Stimulated activated naive CD8-positive, alpha-beta T cell treated with anti-CD3 and anti-CD28 coated beads, Interleukin-15, Interleukin-2, amounts not matched to agents 100 U/mL and 50 U/mL, for 24 hours (primary cell): Measurements from ENCODE around the gene SANBR.

Source experiments
- ATAC-seq: fragments of 150-1000 bp; cut with Tn5 transposase; one replicate; pipeline ENCODE4 v1.10.0; 2021
- DNase-seq: peaks from one replicate; pipeline ENCODE4 v3.0.0; 2021

The SANBR gene

DNA sequence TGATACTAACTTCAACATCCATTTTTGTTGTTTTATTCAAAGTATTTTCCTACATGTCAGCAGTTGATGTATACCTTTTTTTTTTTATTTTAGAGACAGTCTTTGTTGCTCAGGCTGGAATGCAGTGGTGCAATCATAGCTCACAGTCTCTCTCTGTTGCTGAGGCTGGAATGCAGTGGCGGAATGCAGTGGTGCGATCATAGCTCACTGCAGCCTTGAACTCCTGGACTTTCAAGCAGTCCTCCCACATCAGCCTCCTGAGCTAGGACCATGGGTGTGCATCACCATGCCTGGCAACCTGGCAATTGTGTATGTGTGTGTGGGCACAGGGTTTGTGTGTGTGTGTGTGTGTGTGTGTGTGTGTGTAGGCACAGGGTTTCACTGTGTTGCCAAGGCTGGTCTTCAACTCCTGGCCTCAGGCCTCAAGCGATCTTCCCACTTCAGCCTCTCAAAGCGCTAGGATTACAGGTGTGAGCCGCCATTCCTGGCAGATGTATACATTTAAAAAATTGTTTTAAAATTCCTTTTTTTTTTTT is 24.8 kb downstream of the SANBR start:
- no peak for DNase-seq
- ATAC-seq: no peak

DNA sequence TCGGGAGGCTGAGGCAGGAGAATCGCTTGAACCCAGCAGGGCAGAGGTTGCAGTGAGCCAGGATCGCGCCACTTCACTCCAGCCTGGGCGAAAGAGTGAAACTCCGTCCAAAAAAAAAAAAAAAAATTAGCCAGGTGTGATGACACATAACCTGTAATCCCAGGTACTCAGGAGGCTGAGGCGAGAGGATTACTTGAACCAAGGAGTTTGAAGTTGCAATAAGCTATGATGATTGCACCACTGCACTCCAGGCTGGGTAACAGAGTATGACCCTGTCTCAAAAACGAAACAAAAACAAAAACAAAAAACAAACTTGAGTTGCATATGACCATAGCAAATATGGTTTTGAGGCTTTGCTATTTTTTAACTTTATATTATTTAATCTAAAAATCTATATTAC is 25.8 kb downstream of the SANBR start:
- ATAC-seq (no peak), DNase-seq (no peak)

DNA sequence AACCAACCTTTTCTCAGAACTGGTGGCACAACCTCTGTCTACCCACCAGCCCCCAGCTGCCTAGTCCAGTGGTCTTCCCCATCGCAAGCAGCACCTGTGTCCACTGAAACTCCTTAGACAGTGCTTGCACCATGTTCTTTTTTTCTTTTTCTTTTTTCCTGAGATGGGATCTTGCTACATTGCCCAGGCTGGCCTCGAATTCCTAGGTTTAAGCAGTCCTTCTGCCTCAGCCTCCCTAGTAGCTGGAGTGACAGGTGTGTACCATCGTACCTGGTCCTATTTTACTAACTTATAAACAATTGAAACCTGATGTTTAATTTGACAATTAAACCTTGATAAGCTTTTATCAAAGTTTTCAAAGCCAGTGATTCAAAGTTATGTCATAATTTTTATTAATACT is 30.8 kb downstream of the SANBR start:
- no peak for ATAC-seq
- no peak for DNase-seq

- no peak for DNase-seq
- ATAC-seq: no peak
Observed at GRCh38 chr2:61100801-61101200, 35.1 kb downstream of the SANBR start.

DNA sequence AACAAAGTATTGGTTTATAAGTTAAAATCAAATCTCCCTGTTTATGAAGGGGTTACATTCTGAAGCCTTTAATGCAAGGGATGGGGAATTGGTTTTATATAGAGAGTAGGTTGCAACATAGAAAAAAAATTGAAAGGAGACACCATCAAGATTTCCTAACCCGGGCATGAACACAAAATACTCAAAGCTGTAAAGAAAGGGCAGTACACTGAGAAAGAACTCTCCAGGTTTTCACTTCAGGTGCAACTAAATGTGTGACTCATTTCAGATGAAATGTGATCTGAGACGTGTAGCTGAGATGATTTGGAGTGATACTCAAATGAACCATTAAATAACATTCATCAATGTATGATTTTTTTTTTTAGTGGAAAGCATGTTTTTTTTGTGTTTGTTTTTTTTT is 43.6 kb downstream of the SANBR start:
- DNase-seq (no peak), ATAC-seq (no peak)

GRCh38 chr2:61111708-61112107 is 46.0 kb downstream of the SANBR start:
- DNase-seq (no peak), ATAC-seq (no peak)

DNA sequence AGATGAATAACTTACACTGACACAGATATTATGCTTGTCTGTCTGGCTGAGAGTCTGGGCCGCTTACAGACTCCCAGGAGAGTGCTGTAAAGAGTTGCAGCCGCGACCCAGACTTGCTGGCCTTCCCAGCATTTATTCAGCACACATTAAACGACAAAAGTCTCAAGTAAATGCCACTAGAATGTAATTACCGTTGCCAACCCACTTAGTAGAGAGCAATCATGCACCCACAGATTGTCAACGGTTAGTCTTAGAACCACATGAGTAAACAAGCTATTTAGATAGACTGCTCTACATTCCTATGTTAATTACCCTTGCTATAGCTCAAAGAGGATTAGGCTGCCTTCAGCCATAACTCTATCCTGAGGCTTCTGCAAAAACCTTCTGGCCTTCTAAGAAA is 48.5 kb downstream of the SANBR start:
- ATAC-seq (no peak), DNase-seq (no peak)
